HG02610 (cell line): Measurements from ENCODE around the gene RALB.
"Not testable (repeated sequence)": the region's sequence is repeated elsewhere in the genome, so short reads cannot be mapped to it uniquely, and the experiment has no call there.

Experiments
- ATAC-seq: cut with Tn5 transposase; IDR thresholded peaks from one replicate; pipeline ENCODE4 v1.9.1; 2021; ENCODE audit warnings: mild to moderate bottlenecking, moderate library complexity; ENCODE audit not compliant: unreplicated experiment

RALB gene

DNA sequence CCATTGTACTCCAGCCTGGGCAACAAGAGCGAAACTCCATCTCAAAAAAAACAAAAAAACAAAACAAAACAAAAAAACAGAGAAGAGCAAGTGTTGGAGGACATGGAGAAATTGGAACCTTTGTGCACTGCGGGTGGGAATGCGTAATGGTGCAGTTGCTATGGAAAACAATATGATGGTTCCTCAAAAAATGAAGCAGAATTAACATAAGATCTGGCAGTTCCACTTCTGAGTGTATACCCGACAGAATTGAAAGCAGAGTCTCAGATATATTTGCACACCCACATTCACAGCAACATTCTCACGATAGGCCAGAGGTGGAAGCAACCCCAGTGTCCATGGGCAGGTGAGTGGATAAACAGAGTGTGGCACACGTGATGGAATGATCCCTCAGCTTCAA lies 11.0 kb upstream of the RALB start:
- no peak for ATAC-seq

DNA sequence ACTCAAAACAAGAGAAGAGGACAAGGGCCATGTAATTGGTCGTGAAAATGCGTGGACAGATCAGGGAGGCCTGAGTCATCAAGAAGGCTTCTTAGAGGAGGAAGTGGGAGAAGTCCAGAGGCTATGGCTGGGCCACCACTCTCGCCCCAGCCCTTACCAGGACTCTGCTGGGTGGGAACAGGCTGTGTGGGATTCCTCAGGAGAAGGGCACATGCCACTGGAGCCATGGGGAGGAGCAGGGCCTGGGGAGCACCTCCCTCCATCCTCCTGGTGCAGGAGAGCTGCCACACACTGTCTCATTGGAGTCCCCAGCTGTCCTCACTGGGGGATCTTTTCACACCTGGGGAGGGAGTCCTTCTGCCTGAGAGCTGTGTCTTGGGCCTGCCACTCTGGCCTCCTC lies 9.4 kb upstream of the RALB start:
- ATAC-seq, result no peak

DNA sequence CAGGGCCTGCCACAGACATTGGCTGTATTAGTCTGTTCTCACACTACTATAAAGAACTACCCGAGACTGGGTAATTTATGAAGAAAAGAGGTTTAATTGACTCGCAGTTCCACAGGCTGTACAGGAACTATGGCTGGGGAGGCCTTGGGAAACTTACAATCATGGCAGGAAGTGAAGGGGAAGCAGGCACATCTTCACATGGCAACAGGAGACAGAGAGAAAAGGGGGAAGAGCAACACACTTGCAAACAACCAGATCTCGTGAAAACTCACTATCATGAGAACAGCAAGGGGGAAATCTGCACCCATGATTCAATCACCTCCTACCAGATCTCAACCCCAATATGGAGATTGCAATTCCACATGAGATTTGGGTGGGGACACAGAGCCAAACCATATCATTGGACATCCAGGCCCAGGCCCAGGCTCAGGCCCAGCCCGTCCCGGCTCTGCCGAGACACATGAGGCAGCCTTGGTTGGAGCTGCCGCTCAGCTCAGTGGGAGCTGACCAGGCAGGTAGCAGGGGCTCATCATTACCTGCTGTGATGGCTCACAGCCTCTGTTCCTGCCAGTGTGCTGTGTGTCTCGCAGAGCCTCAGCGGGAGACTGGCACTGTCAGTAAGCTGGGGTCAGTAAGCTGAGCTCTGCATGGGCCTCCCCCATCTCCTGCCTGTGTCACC lies 8.6 kb upstream of the RALB start:
- ATAC-seq, result no peak

DNA sequence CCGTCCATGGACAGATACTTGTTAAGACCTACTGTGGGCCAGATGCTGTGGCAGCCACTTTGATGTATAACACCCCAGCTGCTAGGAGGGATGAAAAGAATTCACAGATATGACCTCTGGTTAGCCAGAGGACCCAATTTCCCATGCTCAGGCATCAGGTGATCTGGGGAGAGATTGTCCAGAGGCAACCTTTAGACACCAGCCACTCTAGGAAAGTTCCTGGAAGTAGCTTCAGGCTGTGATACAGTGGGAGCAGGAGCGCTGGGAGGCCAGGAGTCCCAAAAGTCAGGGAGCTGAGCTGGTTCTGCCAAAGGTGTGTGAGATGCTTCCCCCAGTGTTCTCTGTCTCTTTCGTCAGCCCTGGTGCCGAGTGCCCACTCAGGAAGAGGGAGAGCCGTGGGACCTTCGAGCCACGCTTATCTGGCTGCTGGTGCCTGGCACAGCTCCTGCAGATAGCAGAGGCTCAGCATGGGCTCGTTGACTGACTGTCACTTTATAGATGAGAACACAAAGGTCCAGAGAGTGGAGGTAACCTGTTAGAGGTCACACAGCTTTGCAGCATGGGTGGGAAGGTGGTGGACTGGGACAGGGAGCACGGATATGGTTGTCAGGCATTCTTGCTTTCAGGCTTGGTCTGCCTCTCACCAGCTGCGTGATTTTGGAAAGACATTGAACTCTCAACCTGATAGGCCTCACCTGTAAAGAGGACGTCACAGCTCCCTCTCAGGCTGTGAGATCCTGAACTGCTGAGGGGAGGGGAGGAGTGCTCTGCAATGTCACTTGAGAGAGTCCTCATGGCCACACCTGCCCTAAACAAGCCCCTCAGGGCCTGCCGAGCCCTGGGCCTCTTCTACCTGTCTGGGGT lies 7.8 kb upstream of the RALB start:
- ATAC-seq, result no peak

DNA sequence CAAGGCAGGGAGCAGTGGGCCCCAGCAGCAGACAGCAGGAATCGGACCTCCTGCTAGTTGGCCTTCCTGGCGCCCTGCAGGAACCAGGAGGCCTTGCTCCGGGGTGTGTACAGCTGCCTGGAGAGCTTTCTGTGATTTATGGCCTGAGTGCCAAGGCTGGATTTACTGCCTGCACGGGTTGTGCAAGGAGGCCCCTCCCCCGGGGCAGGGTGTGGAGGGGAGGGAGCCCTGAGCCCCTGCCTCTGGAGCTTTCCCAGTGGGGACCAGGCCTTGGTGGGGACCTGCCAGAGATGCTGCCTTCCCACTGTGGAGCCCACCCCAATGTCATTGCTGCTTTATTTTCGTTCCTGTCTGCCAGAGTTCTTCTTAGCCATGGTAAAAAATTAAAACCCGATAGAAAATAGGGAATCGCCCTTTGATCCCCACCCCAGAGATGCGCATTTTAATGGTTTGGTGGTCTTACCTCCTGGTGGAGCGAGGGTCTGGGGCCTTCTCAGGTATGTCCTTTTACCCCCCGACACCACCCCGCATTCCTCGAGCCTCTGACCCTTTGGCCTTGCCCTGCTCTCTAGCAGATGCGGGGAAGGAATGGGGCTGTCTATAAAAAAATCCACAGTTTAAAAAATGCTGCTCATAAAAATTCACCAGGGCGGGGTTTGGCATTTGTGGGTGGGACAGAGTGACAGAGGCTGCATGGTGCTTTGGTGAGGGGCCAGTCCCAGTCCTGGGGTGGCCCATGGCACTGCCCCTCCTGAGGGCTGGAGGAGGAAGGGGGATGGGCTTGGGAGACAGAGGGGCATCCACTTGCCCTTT lies 6.9 kb upstream of the RALB start:
- no peak for ATAC-seq

DNA sequence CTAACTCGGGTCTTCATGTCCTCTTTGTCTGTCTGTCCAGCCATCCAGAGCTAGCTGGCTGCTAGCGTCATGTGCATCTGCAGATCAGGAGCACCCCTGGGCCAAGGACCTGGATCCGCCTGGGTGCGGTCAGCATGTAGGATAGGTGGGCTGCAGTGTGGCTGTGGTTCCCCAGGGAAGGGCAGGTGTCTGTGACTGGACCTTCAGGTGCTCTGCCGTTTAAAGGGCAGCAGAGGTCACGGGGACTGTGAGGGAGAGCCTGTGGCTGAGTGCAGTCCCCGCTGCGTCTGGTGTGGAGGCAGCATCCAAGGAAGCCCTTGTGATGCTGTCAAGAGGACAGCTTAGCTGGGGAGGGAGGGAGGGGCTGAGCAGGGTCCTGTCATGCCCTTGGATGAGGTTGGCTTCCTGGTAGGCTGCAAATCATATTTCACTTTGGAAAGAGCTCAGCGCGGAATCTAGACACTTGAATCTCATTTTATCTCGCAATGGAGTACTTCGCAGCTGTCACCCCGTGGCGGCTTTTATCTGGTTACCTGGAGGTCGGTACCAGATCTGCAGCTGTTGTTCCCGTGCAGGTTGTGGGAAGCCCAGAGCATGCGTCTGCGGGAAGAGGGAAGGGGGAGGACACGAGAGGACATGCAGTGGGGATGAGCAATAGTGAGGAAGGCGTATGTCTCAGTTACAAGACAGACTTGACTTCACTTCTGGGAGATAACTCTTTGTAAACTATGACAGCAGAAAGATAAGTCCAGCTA lies 5.9 kb upstream of the RALB start:
- ATAC-seq, result no peak

DNA sequence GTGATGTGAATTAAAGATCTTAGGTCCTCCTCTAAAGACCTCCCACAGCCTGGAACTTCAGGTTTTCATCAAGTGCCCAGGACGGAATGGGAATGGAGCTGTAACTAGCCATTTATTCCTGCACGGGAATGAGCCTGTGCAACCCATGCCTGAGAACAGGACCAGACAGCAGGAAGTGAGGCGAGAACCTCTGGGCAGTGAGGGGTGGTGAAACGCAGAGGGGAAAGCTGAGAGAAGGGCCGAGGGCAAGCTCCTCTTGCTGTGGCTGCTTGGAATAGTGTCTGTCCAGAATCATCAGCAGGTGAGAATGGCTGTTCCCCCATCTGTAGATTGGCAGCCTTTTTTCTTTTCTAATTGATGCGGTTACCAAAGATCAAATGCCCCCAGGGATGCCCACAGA lies 4.8 kb upstream of the RALB start:
- no peak for ATAC-seq

DNA sequence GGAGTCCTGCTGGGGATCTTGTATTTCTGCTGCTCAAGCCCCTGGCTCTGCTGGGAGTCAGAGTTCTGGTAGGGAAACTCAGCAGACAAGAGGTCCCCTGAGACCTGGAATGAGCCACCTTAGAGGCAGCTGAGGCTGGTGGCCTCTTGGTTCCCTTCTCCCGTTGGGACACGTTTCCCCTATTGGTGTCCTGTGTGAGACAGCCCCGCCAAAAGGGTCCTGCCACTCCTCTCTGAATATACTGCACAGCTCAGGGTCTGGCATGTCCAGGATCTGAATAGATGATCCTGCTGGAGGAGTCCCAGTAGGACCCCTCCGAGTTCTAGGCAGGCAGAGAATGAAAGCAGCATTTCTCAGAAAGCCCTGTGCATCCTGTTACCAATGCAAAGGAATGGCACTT lies 2.0 kb upstream of the RALB start:
- ATAC-seq, result no peak

DNA sequence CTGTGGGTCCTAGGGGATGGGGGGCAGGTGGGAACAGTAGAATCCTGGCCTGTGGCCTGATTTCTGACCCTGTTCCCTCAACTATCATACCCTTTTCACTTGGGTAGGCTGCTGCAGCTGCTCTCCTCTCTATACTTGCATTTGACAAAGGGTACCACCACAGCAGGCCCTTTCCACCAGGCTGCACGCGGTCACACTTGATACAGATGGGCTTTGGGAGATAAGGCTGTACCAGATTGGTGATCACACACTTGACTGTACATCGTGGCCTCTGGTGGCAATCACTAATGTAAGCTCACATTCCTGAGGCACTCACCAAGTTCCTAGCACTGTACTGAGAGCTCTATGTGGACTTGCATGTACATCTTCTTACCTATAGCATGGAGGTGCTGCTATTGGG lies 1.6 kb upstream of the RALB start:
- ATAC-seq, result no peak

DNA sequence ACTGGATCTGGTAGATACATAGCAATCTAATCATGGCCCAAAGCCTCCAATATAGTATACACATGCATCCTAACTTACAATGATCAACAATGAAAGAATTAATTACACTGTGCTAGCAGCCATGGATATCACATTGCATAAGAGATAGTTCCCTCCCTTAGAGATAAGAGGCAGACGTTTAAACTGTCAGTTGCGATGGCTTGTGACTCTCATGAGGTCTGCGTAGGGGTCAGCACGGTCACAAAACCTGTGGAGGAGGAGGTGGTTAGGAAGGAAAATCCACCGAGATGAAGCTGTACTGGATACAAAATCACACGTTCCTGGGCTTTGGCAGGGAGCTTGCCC lies 800 bp upstream of the RALB start:
- no peak for ATAC-seq

DNA sequence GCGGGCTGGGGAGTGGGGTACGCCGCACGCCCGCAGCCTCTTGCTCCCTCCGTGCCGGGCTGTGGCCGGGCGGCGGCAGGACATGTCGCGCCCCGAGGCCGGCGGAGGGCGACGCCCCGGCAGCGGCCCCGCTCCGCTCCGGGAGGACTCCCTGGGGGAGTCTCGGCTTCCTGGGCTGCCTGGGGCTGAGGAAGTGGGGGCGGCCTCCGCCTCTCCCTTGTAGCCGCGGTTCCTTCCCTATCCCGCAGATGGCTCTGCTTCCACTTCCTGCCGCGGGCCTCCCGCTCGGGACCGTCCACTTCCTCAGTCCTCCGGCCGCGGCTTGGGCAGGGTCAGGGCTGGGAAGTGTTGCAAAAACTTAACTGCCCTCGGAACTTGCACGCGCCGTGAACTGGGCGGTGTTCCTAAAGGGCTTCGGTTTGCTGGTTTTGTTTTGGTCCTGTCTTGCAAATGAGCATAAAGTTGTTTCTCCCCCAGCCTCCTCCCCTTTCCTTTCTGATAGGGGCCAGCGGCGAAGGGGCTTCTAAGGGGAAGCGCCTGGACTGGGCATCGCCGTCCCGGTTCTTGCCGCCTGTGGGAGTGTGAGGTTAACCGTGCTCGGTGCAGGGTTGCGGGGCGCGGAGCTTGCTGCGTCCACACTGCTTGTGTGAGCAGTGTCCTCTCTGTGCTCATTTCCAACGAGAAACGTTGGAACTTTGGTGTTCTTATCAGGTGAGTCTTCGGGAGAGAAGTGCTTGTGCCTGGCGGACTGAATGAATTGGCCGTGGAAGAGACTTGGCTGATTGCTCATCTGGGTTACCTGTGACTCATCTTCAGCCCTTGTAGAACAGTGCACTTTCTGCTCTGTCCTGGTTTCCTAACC lies 600 bp downstream of the RALB start:
- peak; percentile 24 for ATAC-seq

DNA sequence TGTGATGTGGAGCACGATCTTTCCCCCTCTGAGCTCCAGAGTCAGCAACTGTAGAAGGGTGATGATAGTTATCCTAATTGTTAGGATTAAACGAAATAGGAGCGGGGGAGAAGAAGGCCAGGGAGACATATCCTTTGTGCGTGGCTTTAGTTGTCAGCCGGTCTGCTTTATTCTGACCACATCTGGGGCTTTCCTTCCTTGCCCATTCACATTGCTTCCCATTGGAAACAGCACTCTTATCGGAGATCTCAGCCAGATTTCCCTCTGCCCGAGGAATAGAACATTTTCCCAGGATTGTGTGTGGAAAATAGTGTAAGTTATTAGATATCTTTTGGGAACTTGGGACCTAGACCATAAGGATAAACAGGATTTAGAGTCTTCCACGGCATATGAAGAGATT lies 1.5 kb downstream of the RALB start:
- ATAC-seq, result no peak

DNA sequence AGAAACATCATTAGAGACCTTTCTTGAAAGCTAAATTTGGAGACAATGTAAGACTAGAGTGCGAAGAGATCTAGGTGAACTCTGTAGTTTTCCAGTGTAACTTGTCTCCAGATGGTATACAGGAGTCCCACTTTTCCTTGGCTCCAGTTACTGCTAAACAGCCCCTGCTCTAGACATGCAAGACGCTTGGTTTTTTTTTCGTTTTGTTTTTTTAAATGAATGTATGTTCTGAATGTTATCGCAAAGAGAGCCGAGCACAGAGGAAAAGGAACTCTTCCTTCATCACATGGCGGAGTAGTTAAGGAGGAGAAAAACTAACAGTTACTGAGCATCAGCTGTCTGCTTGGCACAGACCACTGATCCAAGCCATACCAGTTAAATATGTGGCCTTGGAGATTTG lies 2.4 kb downstream of the RALB start:
- no peak for ATAC-seq

DNA sequence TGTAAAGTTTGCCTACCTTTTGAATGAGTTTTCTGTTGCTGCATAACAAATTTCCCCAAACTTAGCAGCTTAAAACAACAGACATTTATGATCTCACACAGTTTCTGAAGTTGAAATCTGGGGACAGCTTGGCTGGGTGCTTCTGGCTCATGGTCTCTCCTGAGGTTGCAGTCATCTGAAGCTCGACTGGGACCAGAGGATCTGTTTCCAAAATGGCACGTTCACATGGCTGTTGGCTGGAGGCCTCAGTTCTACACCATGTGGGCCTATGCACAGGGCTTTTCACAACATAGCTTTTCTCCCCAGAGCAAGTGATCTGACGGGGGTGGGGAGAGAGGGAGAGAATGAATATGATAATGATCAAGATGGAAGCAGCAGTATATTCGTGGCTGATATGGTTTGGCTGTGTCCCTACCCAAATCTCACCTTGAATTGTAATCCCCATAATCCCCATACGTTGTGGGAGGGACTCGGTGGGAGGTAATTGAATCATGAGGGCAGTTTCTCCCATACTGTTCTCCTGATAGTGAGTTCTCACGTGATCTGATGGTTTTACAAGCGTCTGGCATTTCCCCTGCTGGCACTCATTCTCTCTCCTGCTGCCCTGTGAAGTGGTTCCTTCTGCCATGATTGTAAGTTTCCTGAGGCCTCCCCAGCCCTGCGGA lies 3.5 kb downstream of the RALB start:
- ATAC-seq, result no peak

DNA sequence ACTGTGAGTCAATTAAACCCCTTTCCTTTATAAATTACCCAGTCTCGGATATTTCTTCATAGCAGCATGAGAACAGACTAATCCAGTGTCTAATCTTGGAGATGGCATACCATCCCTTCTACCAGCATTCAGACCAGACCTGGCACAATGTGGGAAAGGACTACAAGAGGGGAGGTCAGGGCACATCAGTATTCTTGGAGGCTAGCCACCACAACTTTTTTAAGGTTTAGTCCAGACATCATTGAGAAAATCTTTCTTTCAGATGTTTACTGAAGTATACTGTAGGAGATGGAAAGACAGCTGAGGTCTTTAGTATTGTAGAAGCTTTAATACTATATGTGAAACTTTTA lies 4.0 kb downstream of the RALB start:
- no peak for ATAC-seq

DNA sequence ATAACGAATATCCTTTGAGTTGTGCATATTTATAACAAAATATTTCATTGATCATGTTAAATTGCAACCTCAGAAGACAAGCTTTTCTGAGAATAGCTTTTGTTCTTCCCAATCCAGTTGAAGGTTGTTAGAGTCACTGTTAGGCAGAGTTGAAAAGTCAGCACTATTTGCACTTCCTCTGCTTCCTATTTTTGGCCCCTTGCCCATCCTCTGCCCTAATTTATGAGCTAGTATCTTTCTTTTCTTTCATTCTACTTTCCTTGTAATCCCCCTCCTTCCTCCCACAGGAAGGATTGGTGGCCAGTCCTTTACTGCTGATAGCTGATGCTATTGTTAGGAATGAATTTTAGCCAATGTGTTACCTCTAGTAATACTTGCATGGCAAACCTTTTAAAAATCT lies 4.9 kb downstream of the RALB start:
- ATAC-seq, result no peak

DNA sequence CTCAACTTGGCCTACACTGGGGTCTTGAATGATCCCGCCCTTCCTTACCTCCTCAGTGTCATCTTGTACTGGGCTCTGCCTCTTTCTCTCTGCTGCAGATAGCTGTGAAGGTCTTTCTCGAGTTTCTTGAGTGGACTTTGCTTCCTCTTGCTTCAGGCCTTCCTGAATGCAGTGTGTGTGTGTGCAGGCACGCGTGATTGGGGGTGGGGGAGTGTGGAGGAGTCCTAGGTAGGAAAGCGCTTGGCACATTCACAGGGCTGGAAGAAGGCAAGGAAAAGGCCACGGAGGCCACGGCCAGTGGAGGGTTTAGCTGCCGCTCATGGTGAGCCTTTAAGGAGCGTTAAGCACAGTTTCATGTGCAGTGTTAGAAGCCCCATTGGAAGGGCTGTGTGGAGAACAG lies 5.5 kb downstream of the RALB start:
- no peak for ATAC-seq

DNA sequence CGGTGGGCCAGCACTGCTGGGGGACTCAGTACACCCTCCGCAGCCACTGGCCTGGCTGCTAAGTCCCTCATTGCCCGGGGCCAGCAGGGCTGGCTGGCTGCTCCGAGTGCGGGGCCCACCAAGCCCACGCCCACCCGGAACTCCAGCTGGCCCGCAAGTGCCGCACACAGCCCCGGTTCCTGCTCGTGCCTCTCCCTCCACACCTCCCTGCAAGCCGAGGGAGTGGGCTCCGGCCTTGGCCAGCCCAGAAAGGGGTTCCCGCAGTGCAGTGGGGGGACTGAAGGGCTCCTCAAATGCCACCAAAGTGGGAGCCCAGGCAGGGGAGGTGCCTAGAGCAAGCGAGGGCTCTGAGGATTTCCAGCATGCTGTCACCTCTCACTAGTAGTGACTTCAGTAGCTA lies 7.3 kb downstream of the RALB start:
- ATAC-seq, result not testable (repeated sequence)

DNA sequence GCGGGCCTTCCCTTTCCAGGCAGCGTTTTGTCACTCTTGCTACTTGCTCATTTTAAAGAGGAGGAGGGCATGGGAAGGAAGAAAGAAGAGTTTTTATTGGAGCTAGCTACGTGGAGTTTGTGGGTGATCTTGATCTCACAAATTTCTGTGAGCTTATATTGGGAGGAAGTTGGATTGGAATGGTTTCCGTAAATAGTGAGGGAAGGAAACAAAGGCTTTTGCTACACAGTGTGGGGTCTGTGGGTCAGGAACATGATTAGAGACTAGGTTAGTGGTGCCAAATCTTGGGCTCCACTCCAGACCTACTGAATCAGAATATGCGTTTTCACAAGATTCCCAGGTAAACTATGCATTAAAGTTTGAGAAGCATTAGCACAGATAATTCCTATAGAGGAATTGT lies 8.1 kb downstream of the RALB start:
- ATAC-seq, result no peak
